BE2C (cell line): ENCODE measurements around the gene DDB1. TPM values are rescaled to one million over a fixed set of nuclear protein-coding genes. Genes with fewer than 3 reads are reported as not detected.
A peak's percentile ranks its signal among the peaks of the same experiment; 100 is the strongest.

Source experiments
- DNase-seq: peaks from one replicate; pipeline ENCODE4 v3.0.0-alpha.2; 2020
- H3K27me3 ChIP-seq: fragments of 250-450 bp; sonication (Bioruptor Pico); 2 replicates; pipeline ENCODE4 v1.5.1; 2020; ENCODE audit warnings: mild to moderate bottlenecking
- H3K36me3 ChIP-seq: fragments of 250-450 bp; sonication (Bioruptor Pico); 2 replicates; pipeline ENCODE4 v1.5.1; 2020; ENCODE audit warnings: mild to moderate bottlenecking
- H3K4me1 ChIP-seq: fragments of 250-450 bp; sonication (Bioruptor Pico); 2 replicates; pipeline ENCODE4 v1.5.1; 2020
- H3K4me3 ChIP-seq: 2 replicates; pipeline ENCODE4 v1.5.1; 2011; ENCODE audit warnings: low read depth, low read length
- H3K9me3 ChIP-seq: fragments of 250-450 bp; sonication (Bioruptor Pico); 2 replicates; pipeline ENCODE4 v1.5.1; 2020
- CTCF ChIP-seq: IDR thresholded peaks from 2 replicates; pipeline ENCODE4 v1.5.1; 2012; ENCODE audit warnings: mild to moderate bottlenecking, low read depth, low read length
- polyA plus RNA-seq: library from polyadenylated mRNA; unstranded; fragments of >200 nt; gene quantifications from one replicate; pipeline ENCODE4 v1.2.1, GENCODE V29; 2012; ENCODE audit warnings: low read depth, missing spikeins; ENCODE audit not compliant: insufficient read length, insufficient read depth

The DDB1 gene
- polyA plus RNA-seq = 95.8 TPM

- H3K4me1 ChIP-seq = no peaks in the 10 kb centered on the region; the same call in 1 of the 2 replicates
- no peaks in the 10 kb centered on the region for H3K27me3 ChIP-seq
- no peak for TF ChIP-seq CTCF
- H3K36me3 ChIP-seq = peaks cover 5% of the 10 kb centered on the region
- no peaks in the 10 kb centered on the region for H3K9me3 ChIP-seq
- peak; percentile 94 for DNase-seq
- peak within 1 kb of the TSS; percentile 89 for H3K4me3 ChIP-seq
Measured at GRCh38 chr11:61332797-61333549, at the start of gene DDB1, which contains the start of gene TKFC. Gene DDB1 (minus strand): TSS chr11:61333105. CDS start chr11:61332968, 137 bp downstream. Gene TKFC (plus strand): TSS chr11:61333228. CDS start chr11:61334729, 1,501 bp downstream.

- Histone ChIP-seq H3K36me3 (no peaks in the 10 kb centered on the region), H3K4me1 (no peaks in the 10 kb centered on the region), H3K9me3 (no peaks in the 10 kb centered on the region), H3K27me3 (no peaks in the 10 kb centered on the region), H3K4me3 (no peak overlapping the region)
- DNase-seq = no peak
- no peak for TF ChIP-seq CTCF
Measured at GRCh38 chr11:61380884-61381283, 48.0 kb upstream of the DDB1 start.

- Histone ChIP-seq H3K36me3 (no peaks in the 10 kb centered on the region), H3K4me3 (no peak overlapping the region), H3K4me1 (no peaks in the 10 kb centered on the region), H3K9me3 (no peaks in the 10 kb centered on the region), H3K27me3 (no peaks in the 10 kb centered on the region)
- no peak for DNase-seq
- no peak for TF ChIP-seq CTCF
Measured at GRCh38 chr11:61378713-61379313, 45.9 kb upstream of the DDB1 start.

GRCh38 chr11:61377461-61378160 is 44.7 kb upstream of the DDB1 start:
- H3K27me3 ChIP-seq = no peaks in the 10 kb centered on the region
- H3K9me3 ChIP-seq = no peaks in the 10 kb centered on the region
- no peaks in the 10 kb centered on the region for H3K36me3 ChIP-seq
- H3K4me1 ChIP-seq = no peaks in the 10 kb centered on the region
- no peak overlapping the region for H3K4me3 ChIP-seq
- no peak for TF ChIP-seq CTCF
- DNase-seq = no peak

GRCh38 chr11:61375761-61376108 is 42.8 kb upstream of the DDB1 start:
- no peaks in the 10 kb centered on the region for H3K36me3 ChIP-seq
- H3K4me3 ChIP-seq = no peak overlapping the region
- H3K27me3 ChIP-seq = no peaks in the 10 kb centered on the region
- TF ChIP-seq CTCF = no peak
- H3K4me1 ChIP-seq = no peaks in the 10 kb centered on the region
- no peaks in the 10 kb centered on the region for H3K9me3 ChIP-seq
- no peak for DNase-seq
